GM19395 (cell line): ENCODE measurements around the gene PRR35.

Experiments
- ATAC-seq: cut with Tn5 transposase; IDR thresholded peaks from one replicate; pipeline ENCODE4 v1.9.1; 2021; ENCODE audit warnings: mild to moderate bottlenecking, moderate library complexity; ENCODE audit not compliant: unreplicated experiment

Gene PRR35

GRCh38 chr16:561957-562938 is 2.1 kb downstream of the PRR35 start:
- no peak for ATAC-seq

GRCh38 chr16:563072-563644 is 3.0 kb downstream of the PRR35 start:
- no peak for ATAC-seq

- no peak for ATAC-seq
Measured at GRCh38 chr16:564690-565418, 4.7 kb downstream of the PRR35 start.

- ATAC-seq: no peak
Measured at GRCh38 chr16:565419-566330, 5.5 kb downstream of the PRR35 start.

- no peak for ATAC-seq
Measured at GRCh38 chr16:566475-567372, 6.5 kb downstream of the PRR35 start, which contains the start of gene NHLRC4. Gene NHLRC4 (plus strand): TSS chr16:567005. CDS start chr16:568048, 1,043 bp downstream.

GRCh38 chr16:567373-568256 is 7.4 kb downstream of the PRR35 start:
- ATAC-seq: no peak

GRCh38 chr16:568401-569258 is 8.4 kb downstream of the PRR35 start:
- no peak for ATAC-seq

- no peak for ATAC-seq
Measured at GRCh38 chr16:569445-570254, 9.5 kb downstream of the PRR35 start, which contains the start of gene PIGQ. Gene PIGQ (plus strand): TSS chr16:569968. CDS start chr16:574075, 4,107 bp downstream.

- no peak for ATAC-seq
Measured at GRCh38 chr16:572865-573650, 12.9 kb downstream of the PRR35 start.

GRCh38 chr16:574021-574760 is 14.0 kb downstream of the PRR35 start:
- no peak for ATAC-seq

- no peak for ATAC-seq
Measured at GRCh38 chr16:575354-576196, 15.4 kb downstream of the PRR35 start.

GRCh38 chr16:576197-576822 is 16.1 kb downstream of the PRR35 start:
- ATAC-seq: no peak

- ATAC-seq: no peak
Measured at GRCh38 chr16:576823-577201, 16.6 kb downstream of the PRR35 start.

GRCh38 chr16:577796-578195 is 17.6 kb downstream of the PRR35 start:
- ATAC-seq: no peak
